ENCODE data around the gene MUC12. TPM values are rescaled to one million over a fixed set of nuclear protein-coding genes. Genes with fewer than 3 reads are reported as not detected.
"Not testable (repeated sequence)": the region's sequence is repeated elsewhere in the genome, so short reads cannot be mapped to it uniquely, and the experiment has no call there.

MUC12 gene
- total and polyA plus RNA-seq, 7 donors = 0.14 to 553 (median 8.6) TPM

GRCh38 chr7:100974021-100974420 is 4.7 kb downstream of the MUC12 start:
- Histone ChIP-seq H3K27me3 (peaks cover 0 to 15% (median 10%) of the 10 kb centered on the region in 3 donors), H3K36me3 (no peaks in the 10 kb centered on the region), H3K27ac (no peak overlapping the region), H3K4me3 (no peak overlapping the region), H3K9me3 (peaks cover 0 to 2% (median 0%) of the 10 kb centered on the region in 4 donors), H3K4me1 (no peaks in the 10 kb centered on the region)
- intact Hi-C loops (cut with DNase I) = no loop called here
- 53 to 70% methylated on average over 2 of the region's 2 CpGs for WGBS, 2 donors
- TF ChIP-seq POLR2A (IDR thresholded peaks at IDR 0.05) = no peak
- no peak for TF ChIP-seq EP300 (IDR thresholded peaks at IDR 0.05)
- TF ChIP-seq, protein P1, sequence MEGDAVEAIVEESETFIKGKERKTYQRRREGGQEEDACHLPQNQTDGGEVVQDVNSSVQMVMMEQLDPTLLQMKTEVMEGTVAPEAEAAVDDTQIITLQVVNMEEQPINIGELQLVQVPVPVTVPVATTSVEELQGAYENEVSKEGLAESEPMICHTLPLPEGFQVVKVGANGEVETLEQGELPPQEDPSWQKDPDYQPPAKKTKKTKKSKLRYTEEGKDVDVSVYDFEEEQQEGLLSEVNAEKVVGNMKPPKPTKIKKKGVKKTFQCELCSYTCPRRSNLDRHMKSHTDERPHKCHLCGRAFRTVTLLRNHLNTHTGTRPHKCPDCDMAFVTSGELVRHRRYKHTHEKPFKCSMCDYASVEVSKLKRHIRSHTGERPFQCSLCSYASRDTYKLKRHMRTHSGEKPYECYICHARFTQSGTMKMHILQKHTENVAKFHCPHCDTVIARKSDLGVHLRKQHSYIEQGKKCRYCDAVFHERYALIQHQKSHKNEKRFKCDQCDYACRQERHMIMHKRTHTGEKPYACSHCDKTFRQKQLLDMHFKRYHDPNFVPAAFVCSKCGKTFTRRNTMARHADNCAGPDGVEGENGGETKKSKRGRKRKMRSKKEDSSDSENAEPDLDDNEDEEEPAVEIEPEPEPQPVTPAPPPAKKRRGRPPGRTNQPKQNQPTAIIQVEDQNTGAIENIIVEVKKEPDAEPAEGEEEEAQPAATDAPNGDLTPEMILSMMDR (IDR thresholded peaks at IDR 0.05) = no peak
- TF ChIP-seq POLR2AphosphoS5 (IDR thresholded peaks at IDR 0.05) = no peak
- DNase-seq = no peak

DNA sequence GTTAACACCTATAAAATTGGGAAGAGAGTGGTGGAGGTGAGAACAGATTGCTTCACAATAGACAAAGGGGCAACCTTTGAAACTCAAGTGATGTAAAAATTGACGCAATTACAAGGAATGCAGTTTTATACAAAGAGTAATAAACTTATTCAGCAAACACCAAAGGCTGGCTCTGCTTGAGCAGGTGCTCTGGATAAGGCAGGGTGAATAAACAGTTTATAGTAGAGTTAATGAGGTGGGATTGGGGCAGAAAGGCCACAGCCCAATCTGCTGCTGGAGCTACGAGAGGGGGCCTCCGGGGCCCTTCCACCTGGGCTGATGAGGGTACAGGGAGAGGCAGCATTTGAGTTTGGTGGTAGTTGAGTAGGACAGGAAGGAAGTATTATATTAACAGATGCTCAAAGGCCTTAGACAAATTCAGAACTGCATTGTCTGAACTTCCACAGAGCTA is 6.0 kb downstream of the MUC12 start:
- Histone ChIP-seq H3K36me3 (no peaks in the 10 kb centered on the region), H3K27ac (no peak overlapping the region), H3K4me1 (no peaks in the 10 kb centered on the region), H3K27me3 (peaks cover 0 to 5% (median 0%) of the 10 kb centered on the region in 3 donors), H3K4me3 (no peak overlapping the region), H3K9me3 (peaks cover 0 to 2% (median 0%) of the 10 kb centered on the region in 4 donors)
- no peak for DNase-seq
- intact Hi-C loops (cut with DNase I) = no loop called here
- 13 to 40% methylated on average over 3 of the region's 3 CpGs for WGBS, 2 donors
- TF ChIP-seq EP300 (IDR thresholded peaks at IDR 0.05) (no peak), POLR2A (IDR thresholded peaks at IDR 0.05) (peak in 1 of 2 donors; percentile 18), POLR2AphosphoS5 (IDR thresholded peaks at IDR 0.05) (peak in 1 of 4 donors; percentile 7)

GRCh38 chr7:100978300-100978699 is 8.9 kb downstream of the MUC12 start:
- H3K36me3 ChIP-seq = no peaks in the 10 kb centered on the region

DNA sequence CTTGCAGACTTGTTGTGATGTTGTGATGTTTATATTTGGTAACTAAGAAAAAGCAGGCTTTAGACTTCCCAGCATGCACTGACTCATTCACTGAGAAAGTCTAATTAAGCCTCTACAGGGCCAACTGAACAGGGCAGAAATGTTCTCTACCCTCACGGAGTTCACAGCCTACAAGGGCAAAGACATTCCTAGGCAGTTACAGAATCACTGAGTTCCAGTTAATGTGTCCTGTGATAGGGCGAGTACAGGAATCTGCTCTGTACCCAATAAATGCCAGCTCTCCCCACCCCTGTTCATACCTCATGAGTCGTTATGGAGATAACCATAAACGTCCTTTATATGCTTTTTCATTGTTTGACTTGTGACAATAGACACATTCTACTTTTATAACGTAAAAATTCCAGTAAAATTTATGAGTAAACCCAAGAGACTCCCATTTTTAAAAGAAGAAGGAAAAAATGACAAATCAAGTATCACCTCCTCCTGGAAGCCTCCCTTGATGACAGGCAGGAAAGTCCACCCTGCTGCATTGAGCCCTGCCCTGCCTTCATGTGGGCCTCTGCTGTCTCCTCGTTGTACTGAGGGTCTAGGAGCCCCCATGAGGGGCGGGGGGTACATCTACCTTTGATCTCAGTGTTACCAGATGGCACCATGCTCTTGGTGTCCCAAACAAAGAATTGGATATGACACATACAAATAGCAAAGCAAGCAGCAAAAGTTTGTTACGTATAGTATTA is 14.3 kb downstream of the MUC12 start:
- H3K9me3 ChIP-seq = no peaks in the 10 kb centered on the region
- H3K4me3 ChIP-seq = no peak overlapping the region
- peaks cover 0 to 12% (median 3%) of the 10 kb centered on the region in 4 donors for H3K4me1 ChIP-seq
- WGBS, 2 donors = 14 to 58% methylated on average over 8 of the region's 8 CpGs
- H3K36me3 ChIP-seq = no peaks in the 10 kb centered on the region
- intact Hi-C loops (cut with DNase I) = no loop called here
- H3K27me3 ChIP-seq = no peaks in the 10 kb centered on the region
- no peak for DNase-seq
- TF ChIP-seq POLR2AphosphoS5 (IDR thresholded peaks at IDR 0.05) = peak in 3 of 4 donors; percentile 8 to 34 (median 15)
- TF ChIP-seq, protein P1 (IDR thresholded peaks at IDR 0.05) = no peak
- no peak for TF ChIP-seq POLR2A (IDR thresholded peaks at IDR 0.05)
- peak in 2 of 4 donors; percentile 34 to 70 for TF ChIP-seq EP300 (IDR thresholded peaks at IDR 0.05)
- H3K27ac ChIP-seq = peak overlapping the region in 3 of 4 donors; percentile 19 to 65 (median 37)

More at GRCh38 chr7:100978300-100978699, 8.9 kb downstream of the MUC12 start:
- H3K27ac ChIP-seq = no peak overlapping the region
- intact Hi-C loops (cut with DNase I) = no loop called here
- WGBS, 2 donors = 85 to 86% methylated on average over 4 of the region's 4 CpGs
- H3K4me1 ChIP-seq = peaks cover 0 to 5% (median under 1%) of the 10 kb centered on the region in 4 donors
- no peak for TF ChIP-seq POLR2A (IDR thresholded peaks at IDR 0.05)
- no peak for TF ChIP-seq EP300 (IDR thresholded peaks at IDR 0.05)
- no peak for TF ChIP-seq POLR2AphosphoS5 (IDR thresholded peaks at IDR 0.05)
- TF ChIP-seq, protein P1 (IDR thresholded peaks at IDR 0.05) = no peak
- H3K27me3 ChIP-seq = peaks cover 0 to 5% (median 0%) of the 10 kb centered on the region in 3 donors
- no peak overlapping the region for H3K4me3 ChIP-seq
- H3K9me3 ChIP-seq = peaks cover 0 to 2% (median 0%) of the 10 kb centered on the region in 4 donors
- no peak for DNase-seq

DNA sequence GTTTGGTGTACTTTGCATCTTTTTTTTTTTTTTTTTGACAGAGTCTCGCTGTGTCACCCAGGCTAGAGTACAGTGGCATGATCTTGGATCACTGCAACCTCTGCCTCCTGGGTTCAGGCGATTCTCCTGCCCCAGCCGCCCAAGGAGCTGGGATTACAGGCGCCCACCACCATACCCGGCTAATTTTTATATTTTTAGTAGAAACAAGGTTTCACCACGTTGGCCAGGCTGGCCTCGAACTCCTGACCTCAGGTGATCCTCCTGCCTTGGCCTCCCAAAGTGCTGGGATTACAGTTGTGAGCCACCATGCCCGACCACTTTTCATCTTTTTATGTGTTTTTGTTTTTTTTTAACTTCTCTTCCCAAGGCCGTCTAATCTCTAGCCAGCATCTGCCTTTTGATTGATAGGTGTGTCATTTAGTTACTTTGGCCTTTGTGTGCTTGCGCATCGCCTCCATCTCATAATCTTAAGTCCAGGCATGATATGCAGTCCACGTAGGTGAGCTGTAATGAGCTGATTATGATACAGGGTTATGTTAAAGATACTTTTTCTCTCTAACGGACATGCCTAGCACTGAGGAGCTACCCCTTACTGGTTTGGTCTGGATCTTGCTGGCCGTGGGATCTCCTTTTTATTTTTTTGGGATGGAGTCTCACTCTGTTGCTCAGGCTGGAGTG is 15.0 kb downstream of the MUC12 start:
- H3K9me3 ChIP-seq; H3K36me3 ChIP-seq; DNase-seq; intact Hi-C loops (cut with DNase I); H3K27me3 ChIP-seq; H3K4me3 ChIP-seq: not testable (repeated sequence)
- peak overlapping the region in 2 of 4 donors; percentile 37 to 65 for H3K27ac ChIP-seq
- 27 to 67% methylated on average over 14 of the region's 14 CpGs for WGBS, 2 donors
- peaks cover 0 to 12% (median 3%) of the 10 kb centered on the region in 4 donors for H3K4me1 ChIP-seq

DNA sequence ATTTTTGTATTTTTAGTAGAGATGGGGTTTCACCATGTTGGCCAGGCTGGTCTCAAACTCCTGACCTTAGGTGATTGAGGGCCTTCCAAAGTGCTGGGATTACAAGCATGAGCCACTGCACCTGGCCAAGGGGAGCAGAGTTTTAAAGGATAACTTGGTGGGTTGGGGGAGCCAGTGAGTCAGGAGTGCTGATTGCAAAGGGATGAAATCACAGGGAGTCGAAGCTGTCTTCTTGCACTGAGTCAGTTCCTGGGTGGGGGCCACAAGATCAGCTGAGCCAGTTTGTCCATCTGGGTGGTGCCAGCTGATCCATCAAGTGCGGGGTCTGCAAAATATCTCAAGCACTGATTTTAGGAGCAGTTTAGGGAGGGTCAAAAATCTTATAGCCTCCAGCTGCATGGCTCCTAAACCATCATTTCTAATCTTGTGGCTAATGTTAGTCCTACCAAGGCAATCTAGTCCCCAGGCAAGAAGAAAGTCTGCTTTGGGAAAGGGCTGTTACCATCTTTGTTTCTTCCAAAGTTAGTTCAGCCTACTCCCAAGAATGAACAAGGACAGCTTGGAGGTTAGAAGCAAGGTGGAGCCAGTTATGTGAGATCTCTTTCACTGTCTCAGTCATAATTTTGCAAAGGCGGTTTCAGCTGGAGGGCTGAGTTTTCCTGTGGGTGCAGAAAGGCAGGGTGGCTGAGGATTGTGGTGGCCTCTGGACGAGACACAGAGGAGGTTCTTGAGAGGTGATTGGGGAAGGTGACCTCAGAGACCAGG is 15.8 kb downstream of the MUC12 start:
- 75 to 77% methylated on average over 4 of the region's 4 CpGs for WGBS, 2 donors
- H3K4me1 ChIP-seq = peaks cover 0 to 12% (median 3%) of the 10 kb centered on the region in 4 donors
- H3K36me3 ChIP-seq; H3K4me3 ChIP-seq; intact Hi-C loops (cut with DNase I); H3K27me3 ChIP-seq; DNase-seq; H3K9me3 ChIP-seq: not testable (repeated sequence)
- peak overlapping the region in 1 of 4 donors; percentile 65 for H3K27ac ChIP-seq
